HL-60/S4 (cell line): ENCODE measurements around the gene TTLL5.

Source experiments
- in situ Hi-C: fragments of 300-500 bp; cut with MboI; formaldehyde crosslinking; loops from 2 replicates; pipeline ENCODE4 v1.14.3; 2022; ENCODE audit warnings: low sequenced_read_pairs

Gene TTLL5

GRCh38 chr14:75980856-75981255 is 319.8 kb downstream of the TTLL5 start:
- in situ Hi-C loops: no loop called here

- in situ Hi-C loops: no loop called here
These were observed 320.6 kb downstream of the TTLL5 start, which contains the start of gene TGFB3 for GRCh38 chr14:75981426-75982265. Gene TGFB3 (minus strand): TSS chr14:75981995. CDS start chr14:75980893, 1,102 bp downstream.

GRCh38 chr14:75982266-75983018 is 321.4 kb downstream of the TTLL5 start:
- in situ Hi-C loops: no loop called here

DNA sequence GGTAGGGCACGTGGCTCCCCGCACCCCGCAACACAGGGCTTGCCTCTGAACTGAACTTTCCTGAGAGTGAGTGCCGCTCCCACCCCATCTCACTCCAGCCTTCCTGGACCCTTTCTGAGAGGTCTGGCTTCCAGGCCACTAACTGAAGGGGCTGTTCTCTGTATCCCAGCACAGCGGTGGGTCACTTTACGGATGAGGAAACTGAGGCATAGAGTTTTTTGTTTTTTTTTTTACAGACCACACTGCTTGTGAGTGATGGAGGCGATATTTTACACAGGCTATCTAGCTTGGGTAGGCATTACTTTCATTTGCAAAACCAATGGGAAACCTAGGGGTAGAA is 321.9 kb downstream of the TTLL5 start:
- in situ Hi-C loops: no loop called here

DNA sequence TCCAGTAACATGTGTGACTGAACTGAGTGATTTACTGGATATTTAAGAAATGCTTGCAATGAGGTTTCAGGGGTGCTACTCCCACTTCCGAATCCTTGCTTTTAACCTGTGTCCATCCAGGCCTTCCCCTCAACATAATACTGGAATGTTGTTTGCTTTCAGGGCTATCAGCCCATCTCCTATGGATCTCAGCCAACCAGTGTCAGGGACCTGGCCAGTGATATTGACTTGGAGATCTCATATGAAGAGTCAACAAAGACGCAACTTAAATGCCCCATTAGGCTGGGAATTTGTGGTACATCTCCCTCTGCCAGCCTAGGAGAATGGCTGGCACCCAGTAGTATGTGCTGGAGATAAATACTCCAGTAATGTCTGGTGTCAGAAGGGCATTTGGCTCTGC is 323.6 kb downstream of the TTLL5 start:
- in situ Hi-C loops: no loop called here

DNA sequence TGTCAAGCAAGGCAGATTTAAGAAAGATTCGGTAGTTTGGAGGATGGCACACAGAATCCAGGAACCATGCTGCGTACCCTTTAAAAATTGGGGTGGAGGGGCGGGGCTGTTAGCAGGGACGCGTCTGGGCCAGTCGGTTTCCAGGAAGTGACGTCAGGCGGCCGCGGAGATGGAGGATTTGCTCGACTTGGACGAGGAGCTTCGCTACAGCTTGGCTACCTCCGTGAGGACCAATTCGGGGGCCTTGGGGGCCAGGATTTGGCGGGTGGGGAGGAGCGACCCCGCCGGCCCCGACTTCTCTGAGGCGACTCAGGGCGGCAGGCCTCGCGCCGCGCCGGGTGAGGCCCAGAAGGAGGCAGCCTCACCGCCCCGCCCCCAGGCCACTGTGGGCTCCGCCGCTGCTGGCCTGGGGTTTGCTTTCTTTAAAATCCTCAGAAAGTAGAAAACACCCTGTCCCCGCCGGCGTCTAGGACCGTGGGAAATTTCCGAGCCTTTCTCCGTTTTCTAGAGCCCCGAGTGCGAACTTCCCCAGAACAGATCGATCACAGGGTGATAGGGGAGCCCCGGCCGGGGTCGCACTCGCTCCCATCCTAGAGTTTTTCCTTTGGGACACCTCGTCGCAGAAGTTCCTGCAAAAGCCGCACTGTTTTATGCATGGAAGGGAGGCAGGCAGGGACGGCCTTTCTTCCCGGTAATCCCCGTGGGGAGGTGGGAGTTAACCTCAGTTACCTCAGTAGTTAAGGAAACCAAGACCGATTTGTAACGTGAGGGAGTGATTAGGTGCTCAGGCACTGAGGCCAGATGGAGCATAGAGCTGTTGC is 324.8 kb downstream of the TTLL5 start, which contains the start of gene IFT43:
Gene IFT43, plus strand, starts transcription at position 146 of the 821 bp plus-strand sequence. Its CDS starts 24 bp downstream, at position 170.
- in situ Hi-C loops: no loop called here

DNA sequence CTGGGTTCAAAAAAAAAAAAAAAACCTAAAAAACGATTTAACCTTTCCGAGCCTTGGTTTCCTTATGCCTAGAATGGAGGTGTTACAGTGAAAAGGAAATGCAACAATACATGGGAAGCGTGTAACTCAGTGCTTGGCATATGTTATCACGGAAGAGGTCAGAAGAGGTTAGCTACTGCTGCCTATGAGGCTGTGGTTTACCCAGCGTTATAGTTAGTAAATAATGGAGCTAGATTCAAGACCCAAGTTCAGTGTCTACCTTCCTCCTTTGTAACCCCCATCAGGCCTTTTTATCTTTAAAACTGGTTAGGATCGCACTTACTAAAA is 325.4 kb downstream of the TTLL5 start:
- in situ Hi-C loops: no loop called here

GRCh38 chr14:75987201-75987970 is 326.3 kb downstream of the TTLL5 start:
- in situ Hi-C loops: no loop called here

DNA sequence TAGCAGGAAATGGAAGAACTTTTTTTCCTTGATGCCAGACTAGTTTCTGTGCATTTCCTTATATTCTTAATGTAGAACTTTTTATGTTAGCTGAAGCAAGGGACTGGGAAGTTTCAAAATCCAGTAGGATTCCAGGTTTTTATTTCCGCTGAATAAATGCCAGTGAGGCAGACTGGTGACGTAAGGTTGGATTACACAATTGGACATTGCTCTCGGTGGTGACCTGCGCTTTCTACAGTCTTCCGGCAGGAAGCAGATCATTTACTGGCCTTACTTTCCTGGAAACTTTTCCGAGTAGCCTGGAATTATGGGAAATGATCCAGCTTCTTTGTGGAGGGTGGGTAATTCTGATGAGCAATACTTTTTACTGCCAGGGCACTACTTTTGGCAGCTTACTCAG is 328.1 kb downstream of the TTLL5 start:
- in situ Hi-C loops: no loop called here

DNA sequence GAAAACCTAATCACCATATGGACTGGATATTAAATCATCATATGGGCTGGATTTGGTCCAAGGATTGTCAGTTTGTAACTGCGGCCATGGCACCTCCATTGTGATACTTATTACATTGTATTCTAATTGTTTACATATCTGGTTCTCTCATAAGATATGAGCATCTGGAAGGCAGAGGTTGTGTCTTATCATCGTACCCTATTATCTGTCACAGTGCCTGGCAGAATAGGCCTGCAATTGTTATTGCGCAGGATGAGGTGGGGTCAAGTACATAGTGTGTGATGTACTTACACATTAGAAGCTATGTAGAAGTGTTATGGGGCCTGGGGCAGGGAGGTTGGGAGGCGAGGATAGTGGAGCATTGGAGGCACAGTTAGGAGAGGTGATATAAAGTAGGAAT is 329.3 kb downstream of the TTLL5 start:
- in situ Hi-C loops: no loop called here

GRCh38 chr14:75991753-75992152 is 330.7 kb downstream of the TTLL5 start:
- in situ Hi-C loops: no loop called here

DNA sequence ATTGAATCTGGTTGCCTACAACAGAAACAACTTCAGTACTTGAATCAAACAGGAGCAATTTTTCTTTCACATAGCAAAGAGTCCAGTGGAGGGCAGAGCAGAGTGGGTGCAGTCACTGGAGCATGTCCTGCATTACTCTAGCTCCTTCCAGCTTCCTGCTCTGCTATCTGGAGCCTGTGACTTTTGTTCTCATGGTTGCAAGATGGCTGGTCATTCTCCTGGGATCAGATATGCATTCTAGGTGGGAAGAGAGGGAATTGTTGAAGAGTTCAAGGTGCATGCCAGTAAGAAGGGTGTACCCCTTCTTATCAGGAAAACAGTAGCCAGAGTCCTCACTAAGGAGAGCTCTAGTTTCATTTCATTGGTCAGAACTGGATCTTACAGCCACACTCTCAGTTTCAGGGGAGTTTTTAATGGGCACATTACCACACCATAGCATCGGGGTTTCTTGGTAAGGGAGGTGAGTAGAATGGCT is 332.6 kb downstream of the TTLL5 start:
- in situ Hi-C loops: no loop called here

- in situ Hi-C loops: no loop called here
These were observed 334.5 kb downstream of the TTLL5 start for GRCh38 chr14:75995372-75996041.

GRCh38 chr14:75996488-75996887 is 335.4 kb downstream of the TTLL5 start:
- in situ Hi-C loops: no loop called here

DNA sequence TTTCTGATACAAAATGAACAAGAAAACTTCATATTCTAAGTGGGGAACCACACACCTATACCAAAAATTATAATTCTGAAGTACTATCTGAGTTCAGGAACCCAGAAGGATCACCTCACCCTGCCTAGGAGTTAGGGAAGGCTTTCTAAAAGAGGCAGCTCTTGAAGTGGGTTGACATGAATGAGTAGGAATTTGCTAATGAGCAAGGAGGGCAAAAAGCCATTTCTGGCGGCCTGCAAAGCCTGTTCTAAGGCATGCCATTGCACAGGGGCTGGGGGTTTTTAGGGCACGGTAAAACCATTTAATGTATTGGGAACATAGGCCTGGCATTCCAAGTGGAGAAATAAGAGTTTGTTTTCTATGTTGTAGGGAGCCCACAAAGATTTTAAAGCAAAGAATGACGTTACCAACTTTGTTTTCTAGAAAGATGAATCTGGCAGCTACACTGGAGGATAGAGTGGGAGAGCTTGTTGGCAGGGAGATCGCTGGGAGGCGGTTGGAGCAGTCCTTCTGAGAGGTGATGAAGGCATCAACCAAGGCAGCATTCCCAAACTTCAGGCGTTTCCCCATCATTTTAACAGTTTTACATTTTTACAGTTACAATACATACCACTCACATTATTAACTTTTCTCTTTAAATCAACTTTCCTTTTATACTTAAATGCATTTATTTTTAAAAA is 338.6 kb downstream of the TTLL5 start:
- in situ Hi-C loops: no loop called here

GRCh38 chr14:76002383-76002782 is 341.3 kb downstream of the TTLL5 start:
- in situ Hi-C loops: no loop called here
